Mucosa of descending colon (tissue), 3 donors: ENCODE results near the gene TXN. TPM values are rescaled to one million over a fixed set of nuclear protein-coding genes. Genes with fewer than 3 reads are reported as not detected.
A peak's percentile ranks its signal among the peaks of the same experiment; 100 is the strongest.

Source experiments
- ATAC-seq: fragments of 200-7000 bp; cut with Tn5 transposase; one replicate; pipeline ENCODE4 v1.9.1; 2020; ENCODE audit warnings: mild to moderate bottlenecking, moderate library complexity
- DNase-seq, 3 donors: peaks; one replicate each; pipeline ENCODE4 v3.0.0-alpha.2; 2020
- H3K36me3 ChIP-seq: fragments of 200-600 bp; one replicate; pipeline ENCODE4 v1.8.0; 2021; ENCODE audit warnings: low read depth, mild to moderate bottlenecking
- H3K4me1 ChIP-seq: fragments of 200-600 bp; one replicate; pipeline ENCODE4 v1.8.0; 2021; ENCODE audit warnings: low read depth, mild to moderate bottlenecking
- H3K4me3 ChIP-seq: fragments of 200-600 bp; one replicate; pipeline ENCODE4 v1.8.0; 2021; ENCODE audit warnings: mild to moderate bottlenecking
- H3K9me3 ChIP-seq: fragments of 200-600 bp; one replicate; pipeline ENCODE4 v1.8.0; 2021; ENCODE audit warnings: mild to moderate bottlenecking
- CTCF ChIP-seq: fragments of 200-600 bp; IDR thresholded peaks from one replicate; pipeline ENCODE4 v1.8.0; 2022; ENCODE audit warnings: antibody characterized with exemption, mild to moderate bottlenecking
- intact Hi-C, 2 donors: fragments of 100-400 bp; cut with DNase I in 1 of 2; cut with micrococcal nuclease in 1 of 2; formaldehyde crosslinking; loops; one replicate each; pipeline versions ENCODE4 v1.11.0 to v1.11.1; 2022; cut with DNase I, micrococcal nuclease
- total RNA-seq, 3 donors: library from RNA; stranded (reverse); fragmentation: NEBNext Ultra II Directional in 2 of 3; extraction: Animal tissue kit (Norgen Biotek cat#: 25700) in 2 of 3; gene quantifications; one replicate each; pipeline versions ENCODE4 v1.2.1 to v1.2.4, GENCODE V29; 2021 to 2023
- donor health status: DM: no; HTN: no; CAD: no; lungs with moderate emphysema.
- donor health status: DM: no; HTN: no; CAD: no.
- donor health status: DM: no; HTN: yes; CAD: no.

TXN gene
- total RNA-seq, 3 donors from 2014 or later = 228 to 441 (median 422) TPM

- DNase-seq (peak in 2 of 3 donors; percentile 40 to 61), ATAC-seq (peak; percentile 4)
- intact Hi-C loops = no loop called here
- TF ChIP-seq CTCF = no peak
- H3K36me3 ChIP-seq = no peaks in the 10 kb centered on the region
- peaks cover 40% of the 10 kb centered on the region for H3K4me1 ChIP-seq
- peak overlapping the region; percentile 88 for H3K4me3 ChIP-seq
- no peaks in the 10 kb centered on the region for H3K9me3 ChIP-seq
Measured at GRCh38 chr9:110257097-110257841, 962 bp upstream of the TXN start.

DNA sequence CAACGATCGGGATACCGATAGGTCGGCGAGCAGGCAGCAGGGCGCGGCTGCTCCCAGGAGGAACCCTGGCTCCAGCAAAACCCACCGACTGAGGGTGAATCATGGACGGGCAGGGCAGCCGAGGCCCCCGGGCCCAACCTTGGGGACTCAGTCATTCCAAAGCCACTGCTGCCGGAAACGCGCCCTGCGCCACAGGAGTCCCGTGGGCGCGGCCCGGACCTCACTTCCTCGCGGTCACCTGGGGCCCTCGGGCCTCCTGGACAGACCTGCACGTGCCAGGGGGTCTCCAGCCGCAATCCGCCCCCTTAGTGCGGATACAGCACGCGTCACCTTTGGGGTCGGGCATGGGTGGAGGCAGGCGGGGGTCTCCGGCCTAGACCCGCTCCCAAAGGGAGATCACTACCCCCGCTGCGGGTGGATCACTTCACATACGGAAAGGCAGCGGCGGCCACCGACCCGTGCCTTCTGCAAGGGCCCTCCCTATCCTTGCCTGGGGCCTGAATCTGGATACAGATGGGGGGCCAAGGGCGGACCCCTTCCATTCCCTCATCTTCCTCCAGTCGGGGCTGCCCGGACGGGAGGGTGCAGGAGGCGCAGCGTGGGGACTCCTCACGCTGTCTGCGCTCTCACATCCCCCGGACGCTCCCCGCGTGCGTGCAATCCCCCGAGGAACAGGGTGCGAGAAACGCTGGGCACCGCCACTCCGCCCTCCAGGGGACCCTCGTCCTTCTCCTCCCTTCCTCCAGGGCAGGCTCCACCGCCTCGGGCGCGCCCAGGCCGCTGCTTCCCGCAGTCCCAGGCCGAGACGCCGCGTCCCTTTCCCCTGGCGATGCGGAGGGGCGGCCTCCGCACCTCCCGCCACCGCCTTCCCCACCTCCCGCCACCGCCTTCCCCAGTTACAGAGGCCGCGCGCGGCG, 586 bp downstream of the TXN start:
- H3K9me3 ChIP-seq = no peaks in the 10 kb centered on the region
- no peaks in the 10 kb centered on the region for H3K36me3 ChIP-seq
- peak; percentile 66 for ATAC-seq
- no peak for TF ChIP-seq CTCF
- intact Hi-C loops = no loop called here
- DNase-seq = peak; percentile 82 to 87 (median 85)
- peaks cover 42% of the 10 kb centered on the region for H3K4me1 ChIP-seq
- H3K4me3 ChIP-seq = peak overlapping the region; percentile 88

- Histone ChIP-seq H3K4me1 (peaks cover 42% of the 10 kb centered on the region), H3K4me3 (peak overlapping the region; percentile 88), H3K36me3 (no peaks in the 10 kb centered on the region), H3K9me3 (no peaks in the 10 kb centered on the region)
- ATAC-seq (no peak), DNase-seq (peak; percentile 44 to 62 (median 59))
- intact Hi-C loops = no loop called here
- no peak for TF ChIP-seq CTCF
Measured at GRCh38 chr9:110255034-110255462, 1.3 kb downstream of the TXN start.

- peaks cover 42% of the 10 kb centered on the region for H3K4me1 ChIP-seq
- intact Hi-C loops = no loop called here
Measured at GRCh38 chr9:110254500-110254899, 1.8 kb downstream of the TXN start.

More at GRCh38 chr9:110254500-110254899, 1.8 kb downstream of the TXN start:
- no peaks in the 10 kb centered on the region for H3K36me3 ChIP-seq
- ATAC-seq = no peak
- H3K4me3 ChIP-seq = no peak overlapping the region
- H3K9me3 ChIP-seq = no peaks in the 10 kb centered on the region
- no peak for DNase-seq
- TF ChIP-seq CTCF = no peak
